WTC11 (cell line): ENCODE measurements around the gene CSKMT.

Experiments
- CTCF ChIP-seq: fragments of 200-600 bp; IDR thresholded peaks from 2 replicates; pipeline ENCODE4 v1.8.0; 2022; ENCODE audit warnings: antibody characterized with exemption
- NFE2L1 ChIP-seq: sonication (generic); formaldehyde crosslinking; IDR thresholded peaks from 2 replicates; pipeline ENCODE4 v1.8.1; 2023; ENCODE audit warnings: missing genetic modification reagents
- STAT6 ChIP-seq: sonication (generic); formaldehyde crosslinking; conservative IDR thresholded peaks from 2 replicates; pipeline ENCODE4 v1.8.1; 2023; ENCODE audit warnings: mild to moderate bottlenecking, low read depth, missing genetic modification reagents, moderate library complexity
- ZNF512 ChIP-seq: sonication (generic); formaldehyde crosslinking; IDR thresholded peaks from 2 replicates; pipeline ENCODE4 v1.8.1; 2022; ENCODE audit warnings: missing genetic modification reagents, borderline replicate concordance

- TF ChIP-seq NFE2L1: no peak
- no peak for TF ChIP-seq STAT6 (CRISPR knock-in tag)
- TF ChIP-seq ZNF512 (CRISPR knock-in tag): no peak
- TF ChIP-seq CTCF: no peak
These were observed 22.6 kb downstream of the CSKMT start for GRCh38 chr11:62687508-62688396.
